H9 (cell line): ENCODE results near the gene NOC3L. TPM values are rescaled to one million over a fixed set of nuclear protein-coding genes. Genes with fewer than 3 reads are reported as not detected.
"Not testable (repeated sequence)": the region's sequence is repeated elsewhere in the genome, so short reads cannot be mapped to it uniquely, and the experiment has no call there.

Source experiments
- DNase-seq: peaks from one replicate; pipeline ENCODE4 v3.0.0-alpha.2; 2017
- H2AFZ ChIP-seq: one replicate; pipeline ENCODE4 v1.6.1; 2013; ENCODE audit warnings: mild to moderate bottlenecking, low read length, control low read depth, moderate library complexity
- H2AK5ac ChIP-seq: 2 replicates; pipeline ENCODE4 v1.6.1; 2013; ENCODE audit warnings: low read length, control low read depth, mixed read lengths; ENCODE audit not compliant: insufficient read length
- H2BK120ac ChIP-seq: one replicate; pipeline ENCODE4 v1.6.1; 2013; ENCODE audit warnings: low read depth, mild to moderate bottlenecking, low read length, control low read depth, inconsistent platforms; ENCODE audit not compliant: poor library complexity, severe bottlenecking
- H2BK12ac ChIP-seq: 2 replicates; pipeline ENCODE4 v1.6.1; 2013; ENCODE audit warnings: low read length, control low read depth, mixed read lengths, low read depth; ENCODE audit not compliant: insufficient read length
- H2BK15ac ChIP-seq: 2 replicates; pipeline ENCODE4 v1.6.1; 2013; ENCODE audit warnings: low read depth, low read length, control low read depth
- H2BK20ac ChIP-seq: one replicate; pipeline ENCODE4 v1.6.1; 2013; ENCODE audit warnings: low read depth, mild to moderate bottlenecking, low read length, control low read depth, inconsistent platforms; ENCODE audit not compliant: poor library complexity, severe bottlenecking
- H2BK5ac ChIP-seq: 2 replicates; pipeline ENCODE4 v1.6.1; 2013; ENCODE audit warnings: low read length, control low read depth, mixed read lengths; ENCODE audit not compliant: insufficient read length
- H3K14ac ChIP-seq: 2 replicates; pipeline ENCODE4 v1.6.1; 2013; ENCODE audit warnings: low read length, control low read depth; ENCODE audit not compliant: insufficient read depth
- H3K18ac ChIP-seq: 2 replicates; pipeline ENCODE4 v1.6.1; 2013; ENCODE audit warnings: low read depth, mild to moderate bottlenecking, mixed read lengths, low read length, control low read depth; ENCODE audit not compliant: insufficient read length
- H3K23ac ChIP-seq: 2 replicates; pipeline ENCODE4 v1.6.1; 2013; ENCODE audit warnings: low read length, control low read depth, mixed read lengths, low read depth; ENCODE audit not compliant: insufficient read length
- H3K23me2 ChIP-seq: 2 replicates; pipeline ENCODE4 v1.6.1; 2013; ENCODE audit warnings: low read depth, mild to moderate bottlenecking, mixed read lengths, low read length, control low read depth; ENCODE audit not compliant: insufficient read length, poor library complexity, severe bottlenecking
- H3K27ac ChIP-seq: 2 replicates; pipeline ENCODE4 v1.5.1; 2013; ENCODE audit warnings: low read length, control low read depth, mixed read lengths, low read depth; ENCODE audit not compliant: insufficient read length
- H3K27me3 ChIP-seq: 2 replicates; pipeline ENCODE4 v1.6.1; 2013; ENCODE audit warnings: low read length, control low read depth, inconsistent platforms; ENCODE audit not compliant: insufficient read depth
- H3K4ac ChIP-seq: 2 replicates; pipeline ENCODE4 v1.6.1; 2013; ENCODE audit warnings: low read depth, mild to moderate bottlenecking, control low read depth, inconsistent platforms, low read length, moderate library complexity
- H3K4me1 ChIP-seq: 2 replicates; pipeline ENCODE4 v1.6.1; 2013; ENCODE audit warnings: low read length, control low read depth, inconsistent platforms; ENCODE audit not compliant: insufficient read depth
- H3K4me2 ChIP-seq: 2 replicates; pipeline ENCODE4 v1.6.1; 2013; ENCODE audit warnings: low read length, control low read depth, mixed read lengths; ENCODE audit not compliant: insufficient read length, insufficient read depth
- H3K56ac ChIP-seq: 2 replicates; pipeline ENCODE4 v1.6.1; 2013; ENCODE audit warnings: low read depth, mild to moderate bottlenecking, mixed read lengths, low read length, control low read depth; ENCODE audit not compliant: insufficient read length
- H3K79me1 ChIP-seq: 2 replicates; pipeline ENCODE4 v1.6.1; 2013; ENCODE audit warnings: low read depth, mild to moderate bottlenecking, moderate library complexity, low read length, control low read depth, inconsistent platforms; ENCODE audit not compliant: insufficient read depth, poor library complexity, severe bottlenecking
- H3K79me2 ChIP-seq: 2 replicates; pipeline ENCODE4 v1.6.1; 2013; ENCODE audit warnings: low read length, control low read depth, inconsistent platforms; ENCODE audit not compliant: insufficient read depth
- H3K9ac ChIP-seq: 2 replicates; pipeline ENCODE4 v1.6.1; 2013; ENCODE audit warnings: low read length, control low read depth, mixed read lengths; ENCODE audit not compliant: insufficient read length; ENCODE audit errors: extremely low read depth
- H3K9me3 ChIP-seq: one replicate; pipeline ENCODE4 v1.6.1; 2013; ENCODE audit warnings: low read depth, low read length, inconsistent platforms; ENCODE audit not compliant: control insufficient read depth
- H3T11ph ChIP-seq: one replicate; pipeline ENCODE4 v1.6.1; 2013; ENCODE audit warnings: mild to moderate bottlenecking, low read length, control low read depth, inconsistent platforms
- H4K20me1 ChIP-seq: one replicate; pipeline ENCODE4 v1.6.1; 2013; ENCODE audit not compliant: control insufficient read depth, insufficient read length, insufficient read depth
- H4K5ac ChIP-seq: 2 replicates; pipeline ENCODE4 v1.6.1; 2013; ENCODE audit warnings: low read depth, mild to moderate bottlenecking, mixed read lengths, low read length, control low read depth; ENCODE audit not compliant: insufficient read length
- H4K8ac ChIP-seq: replicated peaks from 2 replicates; pipeline ENCODE4 v1.6.1; 2013; ENCODE audit warnings: low read length, control low read depth, mixed read lengths, low read depth; ENCODE audit not compliant: insufficient read length
- H4K91ac ChIP-seq: 2 replicates; pipeline ENCODE4 v1.6.1; 2013; ENCODE audit warnings: low read depth, mild to moderate bottlenecking, moderate library complexity, mixed read lengths, low read length, control low read depth; ENCODE audit not compliant: insufficient read length
- H3K27ac Mint-ChIP-seq, 3 experiments: 2 replicates in 2 of 3; 3 replicates in 1 of 3; pipeline ENCODE4 v1.8.0; 2020 to 2021; ENCODE audit warnings: mixed read lengths in 3 of 3, mild to moderate bottlenecking in 1 of 3, moderate library complexity in 1 of 3
- H3K27me3 Mint-ChIP-seq: 2 replicates; pipeline ENCODE4 v1.8.0; 2021; ENCODE audit warnings: low read depth, mild to moderate bottlenecking, moderate library complexity, mixed read lengths
- H3K36me3 Mint-ChIP-seq, 3 experiments: 2 replicates in 2 of 3; 3 replicates in 1 of 3; pipeline ENCODE4 v1.8.0; 2020 to 2021; ENCODE audit warnings: low read depth in 3 of 3, mixed read lengths in 3 of 3; ENCODE audit not compliant: insufficient read depth in 1 of 3
- H3K4me1 Mint-ChIP-seq, 2 experiments: 2 replicates each; pipeline ENCODE4 v1.8.0; 2020; ENCODE audit warnings: mixed read lengths in 2 of 2
- H3K4me3 Mint-ChIP-seq, 2 experiments: 2 replicates in 1 of 2; 3 replicates in 1 of 2; pipeline ENCODE4 v1.8.0; 2020 to 2021; ENCODE audit warnings: mild to moderate bottlenecking in 2 of 2, mixed read lengths in 2 of 2, moderate library complexity in 1 of 2
- H3K9me3 Mint-ChIP-seq, 2 experiments: 2 replicates in 1 of 2; 3 replicates in 1 of 2; pipeline ENCODE4 v1.8.0; 2020; ENCODE audit warnings: mild to moderate bottlenecking in 2 of 2, mixed read lengths in 2 of 2, moderate library complexity in 1 of 2
- WGBS: extraction: QIAGEN DNeasy Blood & Tissue Kit; methylation state at CpG from one replicate; pipeline ENCODE4 v1.1.7; 2013; ENCODE audit warnings: missing lambda C conversion rate, low lambda C conversion rate, mixed read lengths; ENCODE audit not compliant: insufficient read length; ENCODE audit errors: extremely low coverage; 5-methylcytosine and 5-hydroxymethylcytosine counted together
- total RNA-seq: library from RNA; stranded (reverse); gene quantifications from 2 replicates; pipeline ENCODE4 v1.2.1, GENCODE V29; 2021
- TF ChIP-seq, protein P1 (sequence below): fragments of 200-600 bp; sonication (generic); conservative IDR thresholded peaks from 3 replicates; pipeline ENCODE4 v1.8.0; 2021; ENCODE audit warnings: antibody characterized with exemption, mild to moderate bottlenecking

Gene NOC3L
- total RNA-seq, 1 experiment from 2014 or later = 35.8 TPM

DNA sequence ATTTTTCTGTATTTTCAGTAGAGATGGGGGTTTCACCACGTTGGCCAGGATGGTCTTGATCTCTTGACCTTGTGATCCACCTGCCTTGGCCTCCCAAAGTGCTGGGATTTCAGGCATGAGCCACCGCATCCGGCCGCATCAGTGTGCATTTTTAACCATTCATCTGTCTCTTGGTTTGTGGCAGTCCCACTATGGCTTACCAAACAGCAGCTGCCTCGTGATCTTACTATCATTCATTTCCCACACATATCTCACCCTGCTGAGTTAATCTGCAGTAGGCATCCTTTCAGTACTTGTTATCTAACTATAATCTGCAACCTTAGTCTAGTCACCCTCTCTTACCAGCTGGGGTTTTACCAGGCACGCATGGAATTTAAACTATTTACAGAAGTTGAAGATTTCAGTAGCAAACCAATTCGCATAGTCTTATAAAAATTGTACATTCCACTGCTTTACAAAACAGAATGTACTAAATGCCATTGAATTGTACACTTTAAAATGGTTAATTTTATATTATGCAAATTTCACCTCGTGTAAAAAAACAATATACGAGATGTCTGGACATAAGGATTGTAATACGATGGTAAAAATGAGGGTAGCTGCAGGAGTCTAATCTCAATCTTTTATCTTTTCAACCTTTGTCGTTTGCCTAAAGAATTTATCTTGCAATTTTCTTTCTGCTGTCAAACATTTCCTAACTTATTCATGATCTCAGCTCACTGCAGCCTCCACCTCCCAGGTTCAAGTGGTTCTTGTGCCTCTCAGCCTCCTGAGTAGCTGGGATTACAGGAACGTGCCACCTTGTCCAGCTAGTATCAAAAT is 35.0 kb upstream of the NOC3L start:
- H3K27ac Mint-ChIP-seq = no peak overlapping the region

DNA sequence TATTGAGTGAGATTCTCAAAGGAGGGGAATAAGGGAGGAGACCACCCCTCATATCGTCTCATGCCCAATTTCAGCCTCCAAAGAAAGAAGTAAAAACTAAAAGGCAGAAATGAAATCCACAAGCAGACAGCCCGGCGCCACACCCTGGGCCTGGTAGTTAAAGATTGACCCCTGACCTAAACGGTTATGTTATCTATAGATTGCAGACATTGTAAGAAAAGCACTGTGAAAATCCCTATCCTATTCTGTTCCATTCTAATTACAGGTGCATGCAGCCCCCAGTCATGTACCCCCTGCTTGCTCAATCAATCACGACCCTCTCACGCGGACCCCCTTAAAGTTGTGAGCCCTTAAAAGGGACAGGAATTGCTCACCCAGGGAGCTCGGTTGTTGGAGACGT is 29.4 kb upstream of the NOC3L start:
- H3K9me3 Mint-ChIP-seq, H2BK120ac ChIP-seq, H2AK5ac ChIP-seq, H3K36me3 Mint-ChIP-seq, H3K27me3 Mint-ChIP-seq, H2BK20ac ChIP-seq, H3K4ac ChIP-seq, H3K56ac ChIP-seq, H3K14ac ChIP-seq, H2BK5ac ChIP-seq, H2AFZ ChIP-seq, H3K9me3 ChIP-seq, H3K79me2 ChIP-seq, DNase-seq, H3K4me3 Mint-ChIP-seq, H2BK15ac ChIP-seq, H4K20me1 ChIP-seq, H3K79me1 ChIP-seq, H3K27ac ChIP-seq, H3K9ac ChIP-seq, H3K4me1 ChIP-seq, H4K8ac ChIP-seq, H3K27me3 ChIP-seq, H3K18ac ChIP-seq, H3K27ac Mint-ChIP-seq, H3K23ac ChIP-seq, H3K23me2 ChIP-seq, H3T11ph ChIP-seq, H4K91ac ChIP-seq, H3K4me2 ChIP-seq, H2BK12ac ChIP-seq, H3K4me1 Mint-ChIP-seq, H4K5ac ChIP-seq: not testable (repeated sequence)
- no CpG with 5 or more reads among the region's 9 CpGs for WGBS

More for the DNA sequence above, 35.0 kb upstream of the NOC3L start:
- H2BK12ac ChIP-seq = no peak overlapping the region
- H3K27ac ChIP-seq = no peak overlapping the region
- H2AFZ ChIP-seq = no peak overlapping the region
- H3K79me2 ChIP-seq = no peaks in the 10 kb centered on the region
- H3K4ac ChIP-seq = no peak overlapping the region
- H3K23me2 ChIP-seq = peaks cover 7% of the 10 kb centered on the region
- Mint-ChIP-seq H3K36me3 (no peaks in the 10 kb centered on the region), H3K4me1 (peaks cover 7 to 8% of the 10 kb centered on the region in 2 experiments; a peak in 3 of 4 replicates), H3K9me3 (peaks cover 0 to 7% of the 10 kb centered on the region in 2 experiments; a peak in 3 of 5 replicates), H3K27me3 (peaks cover 9% of the 10 kb centered on the region), H3K4me3 (no peak overlapping the region)
- DNase-seq = no peak
- no peak overlapping the region for H3K14ac ChIP-seq
- H4K91ac ChIP-seq = no peak overlapping the region
- H3K4me1 ChIP-seq = no peaks in the 10 kb centered on the region
- no peak overlapping the region for H3K4me2 ChIP-seq
- no peaks in the 10 kb centered on the region for H3K9me3 ChIP-seq
- H4K8ac ChIP-seq = no peak overlapping the region
- H3K79me1 ChIP-seq = no peaks in the 10 kb centered on the region
- no peak overlapping the region for H3K9ac ChIP-seq
- H2BK20ac ChIP-seq = no peak overlapping the region
- no peak overlapping the region for H4K5ac ChIP-seq
- no peak overlapping the region for H2AK5ac ChIP-seq
- WGBS = no CpG with 5 or more reads among the region's 12 CpGs
- no peak overlapping the region for H3K56ac ChIP-seq
- no peaks in the 10 kb centered on the region for H4K20me1 ChIP-seq
- no peak overlapping the region for H3K18ac ChIP-seq
- H3K27me3 ChIP-seq = no peaks in the 10 kb centered on the region
- H2BK120ac ChIP-seq = no peak overlapping the region
- H2BK15ac ChIP-seq = no peak overlapping the region
- no peak overlapping the region for H3K23ac ChIP-seq
- no peak overlapping the region for H2BK5ac ChIP-seq
- TF ChIP-seq, protein P1, sequence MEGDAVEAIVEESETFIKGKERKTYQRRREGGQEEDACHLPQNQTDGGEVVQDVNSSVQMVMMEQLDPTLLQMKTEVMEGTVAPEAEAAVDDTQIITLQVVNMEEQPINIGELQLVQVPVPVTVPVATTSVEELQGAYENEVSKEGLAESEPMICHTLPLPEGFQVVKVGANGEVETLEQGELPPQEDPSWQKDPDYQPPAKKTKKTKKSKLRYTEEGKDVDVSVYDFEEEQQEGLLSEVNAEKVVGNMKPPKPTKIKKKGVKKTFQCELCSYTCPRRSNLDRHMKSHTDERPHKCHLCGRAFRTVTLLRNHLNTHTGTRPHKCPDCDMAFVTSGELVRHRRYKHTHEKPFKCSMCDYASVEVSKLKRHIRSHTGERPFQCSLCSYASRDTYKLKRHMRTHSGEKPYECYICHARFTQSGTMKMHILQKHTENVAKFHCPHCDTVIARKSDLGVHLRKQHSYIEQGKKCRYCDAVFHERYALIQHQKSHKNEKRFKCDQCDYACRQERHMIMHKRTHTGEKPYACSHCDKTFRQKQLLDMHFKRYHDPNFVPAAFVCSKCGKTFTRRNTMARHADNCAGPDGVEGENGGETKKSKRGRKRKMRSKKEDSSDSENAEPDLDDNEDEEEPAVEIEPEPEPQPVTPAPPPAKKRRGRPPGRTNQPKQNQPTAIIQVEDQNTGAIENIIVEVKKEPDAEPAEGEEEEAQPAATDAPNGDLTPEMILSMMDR = no peak
- H3T11ph ChIP-seq = no peak overlapping the region
